AG09309 (cell line): ENCODE measurements around the gene SMIM1.
"Not testable (repeated sequence)": the region's sequence is repeated elsewhere in the genome, so short reads cannot be mapped to it uniquely, and the experiment has no call there.

ENCODE experiments used
- DNase-seq: peaks from one replicate; pipeline ENCODE4 v3.0.0-alpha.2; 2010; ENCODE audit warnings: low read depth
- H3K4me3 ChIP-seq: 2 replicates; pipeline ENCODE4 v1.5.1; 2011; ENCODE audit warnings: mild to moderate bottlenecking, low read depth, low read length, moderate library complexity; ENCODE audit not compliant: control insufficient read depth
- TF ChIP-seq, protein P1 (sequence below): IDR thresholded peaks from 2 replicates; pipeline ENCODE4 v1.5.1; 2011; ENCODE audit warnings: mild to moderate bottlenecking, low read depth, low read length, inconsistent platforms; ENCODE audit not compliant: insufficient read depth, control insufficient read depth; ENCODE audit errors: missing control alignments

SMIM1 gene

DNA sequence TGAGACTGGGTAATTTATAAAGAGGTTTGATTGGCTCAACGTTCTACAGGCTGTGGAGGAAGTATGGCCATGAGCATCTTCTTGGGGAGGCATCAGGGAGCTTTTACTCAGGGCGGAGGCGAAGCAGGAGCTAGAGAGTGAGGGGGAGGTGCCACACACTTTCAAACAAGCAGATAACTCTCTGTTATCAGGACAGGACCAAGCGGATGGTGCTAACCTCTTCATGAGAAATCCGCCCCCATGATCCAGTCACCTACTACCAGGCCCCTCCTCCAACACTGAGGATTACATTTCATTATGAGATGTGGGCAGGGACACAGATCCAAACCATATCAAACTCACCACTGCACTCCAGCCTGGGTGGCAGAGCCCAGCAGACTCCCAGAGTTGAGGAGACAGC lies 35.2 kb downstream of the SMIM1 start:
- TF ChIP-seq, protein P1, sequence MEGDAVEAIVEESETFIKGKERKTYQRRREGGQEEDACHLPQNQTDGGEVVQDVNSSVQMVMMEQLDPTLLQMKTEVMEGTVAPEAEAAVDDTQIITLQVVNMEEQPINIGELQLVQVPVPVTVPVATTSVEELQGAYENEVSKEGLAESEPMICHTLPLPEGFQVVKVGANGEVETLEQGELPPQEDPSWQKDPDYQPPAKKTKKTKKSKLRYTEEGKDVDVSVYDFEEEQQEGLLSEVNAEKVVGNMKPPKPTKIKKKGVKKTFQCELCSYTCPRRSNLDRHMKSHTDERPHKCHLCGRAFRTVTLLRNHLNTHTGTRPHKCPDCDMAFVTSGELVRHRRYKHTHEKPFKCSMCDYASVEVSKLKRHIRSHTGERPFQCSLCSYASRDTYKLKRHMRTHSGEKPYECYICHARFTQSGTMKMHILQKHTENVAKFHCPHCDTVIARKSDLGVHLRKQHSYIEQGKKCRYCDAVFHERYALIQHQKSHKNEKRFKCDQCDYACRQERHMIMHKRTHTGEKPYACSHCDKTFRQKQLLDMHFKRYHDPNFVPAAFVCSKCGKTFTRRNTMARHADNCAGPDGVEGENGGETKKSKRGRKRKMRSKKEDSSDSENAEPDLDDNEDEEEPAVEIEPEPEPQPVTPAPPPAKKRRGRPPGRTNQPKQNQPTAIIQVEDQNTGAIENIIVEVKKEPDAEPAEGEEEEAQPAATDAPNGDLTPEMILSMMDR = no peak
- no peak for DNase-seq
- no peak overlapping the region for H3K4me3 ChIP-seq

DNA sequence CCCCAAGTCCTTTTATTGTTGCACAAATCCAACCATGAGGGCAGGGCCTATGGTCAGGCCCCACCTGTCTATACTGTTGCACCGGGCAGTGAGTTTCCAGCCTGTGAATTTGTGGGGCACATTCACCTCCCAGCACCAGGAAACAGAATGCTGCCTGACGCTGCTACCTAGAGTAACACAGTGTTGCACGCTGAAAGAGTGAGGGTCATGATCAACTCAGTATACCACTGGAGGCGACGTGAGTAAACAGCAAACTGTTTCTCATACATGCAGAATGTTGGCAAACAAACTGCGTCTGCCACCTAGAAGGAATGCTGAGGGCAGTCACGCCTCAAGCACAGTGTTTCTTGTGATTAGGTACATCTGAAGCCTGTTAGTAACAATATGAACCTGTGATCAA lies 37.1 kb downstream of the SMIM1 start:
- no peak for DNase-seq
- no peak overlapping the region for H3K4me3 ChIP-seq
- TF ChIP-seq, protein P1 = no peak

DNA sequence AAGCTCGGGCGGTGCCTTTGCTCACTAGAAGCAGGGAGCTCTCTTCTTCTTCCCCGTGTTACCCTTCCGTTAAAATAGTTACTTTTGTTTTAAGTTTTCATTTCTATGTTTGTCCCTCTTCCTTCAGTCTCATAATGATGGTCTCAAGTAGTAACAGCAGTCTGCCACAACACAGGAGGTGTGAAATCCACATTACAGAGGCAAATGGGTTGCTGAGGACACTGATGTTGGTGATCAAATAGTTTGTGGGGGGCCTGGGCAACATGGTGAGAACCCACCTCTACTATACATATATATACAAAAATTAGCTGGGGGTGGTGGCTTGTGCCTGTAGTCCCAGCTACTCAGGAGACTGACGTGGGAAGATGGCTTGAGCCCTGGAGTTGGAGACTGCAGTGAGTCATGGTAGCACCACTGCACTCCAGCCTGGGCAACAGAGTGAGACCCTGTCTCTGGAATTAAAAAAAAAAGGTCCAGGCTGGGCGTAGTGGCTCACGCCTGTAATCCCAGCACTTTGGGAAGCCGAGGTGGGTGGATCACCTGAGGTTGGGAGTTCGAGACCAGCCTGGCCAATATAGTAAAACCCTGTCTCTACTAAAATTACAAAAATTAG lies 37.7 kb downstream of the SMIM1 start:
- not testable (repeated sequence) for DNase-seq

DNA sequence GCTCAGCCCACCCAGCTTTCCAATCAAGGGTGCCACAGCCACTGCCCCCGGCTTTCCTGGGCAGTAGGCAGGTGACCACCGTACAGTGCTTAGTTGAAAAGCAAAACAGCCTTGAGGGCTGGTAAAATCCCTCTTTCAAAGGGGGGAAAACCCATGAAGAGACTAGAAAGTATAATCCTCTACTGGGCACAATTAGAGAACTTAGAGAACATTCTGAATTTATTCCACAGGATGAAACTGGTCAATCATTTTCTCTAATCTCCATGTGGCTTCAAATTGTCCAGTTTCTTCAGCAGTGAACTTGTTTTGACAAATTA lies 39.0 kb downstream of the SMIM1 start:
- no peak for DNase-seq
- TF ChIP-seq, protein P1 = no peak
- no peak overlapping the region; the same call in 1 of the 2 replicates for H3K4me3 ChIP-seq

More for the DNA sequence above, 37.7 kb downstream of the SMIM1 start:
- not testable (repeated sequence) for H3K4me3 ChIP-seq

DNA sequence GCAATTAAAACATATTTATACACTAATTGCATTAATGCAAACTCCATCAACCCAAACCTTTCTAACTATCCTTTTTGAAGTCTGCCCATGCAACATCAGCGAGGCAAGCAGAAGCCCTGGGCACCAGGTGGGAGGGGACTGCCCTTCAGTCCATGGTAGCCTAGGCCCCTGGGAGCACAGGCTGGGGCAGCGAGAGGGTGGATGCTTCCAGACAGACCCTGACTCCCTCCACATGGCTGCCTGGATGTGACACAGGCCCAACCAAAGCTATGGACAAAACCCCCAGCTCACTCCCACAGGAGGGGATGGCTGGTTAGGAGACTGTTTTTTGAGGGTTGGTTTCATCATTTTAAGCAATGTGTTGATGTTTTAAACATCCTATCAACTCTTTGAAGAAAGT lies 41.5 kb downstream of the SMIM1 start:
- TF ChIP-seq, protein P1 = no peak
- no peak overlapping the region for H3K4me3 ChIP-seq
- no peak for DNase-seq

DNA sequence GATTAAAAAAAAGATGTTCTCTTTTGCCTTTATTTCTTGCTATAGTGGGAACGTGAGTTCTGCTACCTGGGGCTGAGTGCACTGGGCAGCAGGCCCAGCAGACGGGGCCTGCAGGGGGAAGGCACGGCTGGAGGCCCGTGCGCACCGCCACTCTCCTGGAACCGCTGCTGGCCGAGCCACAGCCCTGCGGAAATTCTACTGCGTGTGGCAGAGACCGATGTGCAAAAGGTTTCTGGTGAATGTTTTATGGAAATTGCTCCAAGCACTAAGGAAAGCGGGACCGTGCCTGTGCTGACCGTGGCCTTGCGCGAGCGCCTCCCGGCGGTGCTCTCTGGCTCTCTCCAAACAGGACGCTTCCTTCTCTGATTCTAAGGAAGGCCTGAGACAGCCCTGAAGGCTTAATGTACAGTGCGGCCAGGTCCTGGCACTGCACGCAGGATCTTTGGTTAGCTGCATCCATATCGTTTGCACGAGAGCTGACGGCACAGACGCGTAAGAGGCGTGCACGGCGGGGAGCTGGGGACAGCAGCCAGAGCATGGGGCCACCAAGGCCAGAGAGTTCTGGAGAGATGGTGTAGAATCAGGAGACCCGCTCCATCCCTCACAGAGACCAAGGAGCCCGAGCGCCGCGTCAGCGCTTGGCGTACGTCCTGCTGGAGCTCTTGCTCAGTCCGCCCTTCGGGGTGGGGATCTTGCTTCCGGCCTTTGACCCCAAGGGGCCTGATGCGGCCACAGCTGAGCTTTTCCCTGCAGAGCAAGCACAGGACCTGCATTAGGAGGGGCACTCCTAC lies 42.4 kb downstream of the SMIM1 start:
- H3K4me3 ChIP-seq = no peak overlapping the region
- TF ChIP-seq, protein P1 = no peak
- DNase-seq = no peak

DNA sequence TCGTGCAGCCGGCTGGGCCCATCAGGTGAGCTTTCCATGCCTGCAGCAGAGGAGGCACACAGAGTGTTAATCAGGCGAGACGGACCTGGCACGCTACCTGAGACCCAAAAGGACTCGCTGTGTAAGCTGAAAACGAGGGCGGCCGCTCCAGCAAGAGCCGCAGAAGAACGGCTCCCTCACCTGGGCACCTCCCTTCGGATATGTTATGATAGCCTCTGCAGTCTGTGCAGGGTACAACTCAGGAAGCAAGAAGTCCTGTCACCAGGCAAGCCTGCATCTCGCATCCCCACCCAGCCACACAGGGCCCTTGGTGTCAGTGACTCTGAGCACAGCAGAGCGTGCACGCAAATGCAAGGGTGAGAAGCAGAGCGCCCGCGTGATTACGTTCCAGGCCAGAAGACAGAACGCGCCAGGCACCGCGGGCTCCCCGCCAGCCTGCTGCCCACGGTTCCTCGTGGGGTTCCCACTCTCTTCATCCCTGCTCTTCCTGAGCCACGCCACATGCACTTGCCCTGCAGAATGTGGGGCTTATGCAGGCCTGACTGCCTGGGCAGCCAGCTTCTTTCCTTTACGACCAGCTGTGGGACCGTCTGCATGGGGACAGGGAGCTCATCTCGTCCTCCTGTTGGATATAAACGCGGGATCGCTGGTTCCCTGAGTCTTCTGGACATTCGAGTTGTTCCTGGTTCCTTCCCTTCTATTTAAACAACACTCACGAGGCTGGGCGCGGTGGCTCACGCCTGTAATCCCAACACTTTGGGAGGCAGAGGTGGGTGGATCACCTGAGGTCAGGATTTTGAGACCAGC lies 44.0 kb downstream of the SMIM1 start:
- no peak overlapping the region for H3K4me3 ChIP-seq
- DNase-seq = no peak
- TF ChIP-seq, protein P1 = no peak
